K562 (cell line): Measurements from ENCODE around the gene KCNK7. TPM values are rescaled to one million over a fixed set of nuclear protein-coding genes. Genes with fewer than 3 reads are reported as not detected.

Experiments used
- ARID2 ChIP-seq: fragments of 450-650 bp; IDR thresholded peaks from 2 replicates; pipeline ENCODE4 v1.6.1; 2017; ENCODE audit warnings: antibody characterized with exemption, mild to moderate bottlenecking
- BRD9 ChIP-seq: fragments of 450-650 bp; IDR thresholded peaks from 2 replicates; pipeline ENCODE4 v1.6.1; 2018; ENCODE audit warnings: low read depth; ENCODE audit not compliant: partially characterized antibody
- EP400 ChIP-seq: fragments of 450-650 bp; IDR thresholded peaks from 2 replicates; pipeline ENCODE4 v1.6.1; 2017; ENCODE audit warnings: antibody characterized with exemption, mild to moderate bottlenecking, moderate library complexity
- ZBTB17 ChIP-seq: fragments of 450-650 bp; formaldehyde crosslinking; IDR thresholded peaks from 2 replicates; pipeline ENCODE4 v1.4.0; 2020; ENCODE audit warnings: mild to moderate bottlenecking
- ZBTB7A ChIP-seq: IDR thresholded peaks from 2 replicates; pipeline ENCODE4 v1.6.1; 2011; ENCODE audit warnings: low read depth, mild to moderate bottlenecking, low read length, moderate library complexity, borderline replicate concordance; ENCODE audit not compliant: control insufficient read depth
- ZNF764 ChIP-seq: fragments of 250-450 bp; sonication (Bioruptor Pico); IDR thresholded peaks from 2 replicates; pipeline ENCODE4 v1.4.0; 2020; ENCODE audit warnings: low read depth, mild to moderate bottlenecking, moderate library complexity
- polyA plus RNA-seq, 8 experiments: library from polyadenylated mRNA; depleted of rRNA in 4 of 8; stranded (reverse) in 5 of 8; unstranded in 3 of 8; fragments of >200 nt; fragmentation: Nextera tagmentation in 2 of 8; fragmentation: Illumina TruSeq in 1 of 8; extraction: Ambion mirVana in 2 of 8; extraction: Trizol in 1 of 8; gene quantifications; 2 replicates each; pipeline versions ENCODE4 v1.2.1 to v1.2.3, GENCODE V29; 2011 to 2014; ENCODE audit warnings: inconsistent platforms in 1 of 8, missing spikeins in 1 of 8
- total RNA-seq, 7 experiments: library from RNA; depleted of rRNA in 6 of 7; stranded (reverse); fragments of >200 nt in 6 of 7; fragmentation: Illumina TruSeq in 2 of 7; extraction: Trizol in 2 of 7; gene quantifications; 2 replicates each; pipeline versions ENCODE4 v1.2.1 to v1.2.3, GENCODE V29; 2011 to 2021; ENCODE audit warnings: low replicate concordance in 1 of 7
- TF ChIP-seq, protein P1 (sequence below), 2 experiments: fragments of 450-650 bp in 1 of 2; sonication (generic) in 1 of 2; formaldehyde crosslinking in 1 of 2; IDR thresholded peaks in 1 of 2; conservative IDR thresholded peaks in 1 of 2; 2 replicates each; pipeline versions ENCODE4 v1.6.1 to v1.8.1; 2016 to 2023; ENCODE audit warnings: mild to moderate bottlenecking in 2 of 2, moderate library complexity in 2 of 2, inconsistent platforms in 1 of 2, missing genetic modification reagents in 1 of 2
- TF ChIP-seq, protein P2 (sequence below): sonication (generic); formaldehyde crosslinking; IDR thresholded peaks from 2 replicates; pipeline ENCODE4 v1.8.1; 2023; ENCODE audit warnings: mild to moderate bottlenecking, missing genetic modification reagents

Gene KCNK7
- total and polyA plus RNA-seq, 9 of the 15 experiments (the other 6 are each of a cell fraction or from before 2014, with no cell fraction given) = 0.07 to 0.40 TPM; not detected in 7

DNA sequence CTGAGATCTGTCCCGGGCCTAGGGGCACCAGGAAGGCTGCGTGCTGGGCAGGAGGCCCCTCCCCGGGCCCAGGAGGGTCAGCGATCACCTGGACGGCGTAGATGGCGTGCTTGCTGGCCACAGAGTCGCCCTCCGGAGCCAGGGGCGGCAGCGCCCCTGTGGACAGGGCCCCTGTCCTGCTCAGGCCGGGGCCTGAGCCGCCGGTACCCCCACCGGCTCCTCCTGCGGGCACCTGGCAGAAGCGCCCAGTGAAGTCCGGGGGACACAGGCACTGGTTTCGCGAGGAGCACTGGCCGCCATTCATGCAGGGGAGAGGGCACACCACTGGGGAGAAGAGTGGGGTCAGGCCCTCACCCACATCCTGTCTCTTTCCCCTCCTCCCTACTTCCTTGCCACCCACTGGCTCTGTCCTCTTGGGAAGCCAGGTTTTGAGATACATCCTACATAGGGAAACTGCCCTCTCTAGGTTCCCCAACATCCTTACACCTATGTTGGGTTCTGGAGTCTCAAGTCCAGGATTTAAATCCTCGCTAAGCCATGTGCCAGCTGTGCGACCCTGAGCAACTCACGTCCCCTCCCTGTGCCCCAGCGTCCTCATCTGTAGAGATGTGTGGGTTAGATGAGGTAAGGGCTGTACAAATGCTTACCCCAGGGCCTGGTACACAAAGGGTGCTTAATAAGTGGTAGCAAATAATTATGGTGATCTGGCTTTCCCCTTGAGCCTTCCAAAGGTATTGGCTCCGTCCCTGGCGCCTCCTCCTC, 41.4 kb downstream of the KCNK7 start (continued):
- no peak for TF ChIP-seq EP400
- TF ChIP-seq, protein P1, sequence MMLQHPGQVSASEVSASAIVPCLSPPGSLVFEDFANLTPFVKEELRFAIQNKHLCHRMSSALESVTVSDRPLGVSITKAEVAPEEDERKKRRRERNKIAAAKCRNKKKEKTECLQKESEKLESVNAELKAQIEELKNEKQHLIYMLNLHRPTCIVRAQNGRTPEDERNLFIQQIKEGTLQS (IDR thresholded peaks at IDR 0.05) = no peak
- TF ChIP-seq, protein P1 (CRISPR knock-in tag; conservative IDR thresholded peaks at IDR 0.05) = no peak
- no peak for TF ChIP-seq ZBTB7A
- no peak for TF ChIP-seq ZNF764 (CRISPR knock-in tag)
- no peak for TF ChIP-seq ARID2
- TF ChIP-seq, protein P2, sequence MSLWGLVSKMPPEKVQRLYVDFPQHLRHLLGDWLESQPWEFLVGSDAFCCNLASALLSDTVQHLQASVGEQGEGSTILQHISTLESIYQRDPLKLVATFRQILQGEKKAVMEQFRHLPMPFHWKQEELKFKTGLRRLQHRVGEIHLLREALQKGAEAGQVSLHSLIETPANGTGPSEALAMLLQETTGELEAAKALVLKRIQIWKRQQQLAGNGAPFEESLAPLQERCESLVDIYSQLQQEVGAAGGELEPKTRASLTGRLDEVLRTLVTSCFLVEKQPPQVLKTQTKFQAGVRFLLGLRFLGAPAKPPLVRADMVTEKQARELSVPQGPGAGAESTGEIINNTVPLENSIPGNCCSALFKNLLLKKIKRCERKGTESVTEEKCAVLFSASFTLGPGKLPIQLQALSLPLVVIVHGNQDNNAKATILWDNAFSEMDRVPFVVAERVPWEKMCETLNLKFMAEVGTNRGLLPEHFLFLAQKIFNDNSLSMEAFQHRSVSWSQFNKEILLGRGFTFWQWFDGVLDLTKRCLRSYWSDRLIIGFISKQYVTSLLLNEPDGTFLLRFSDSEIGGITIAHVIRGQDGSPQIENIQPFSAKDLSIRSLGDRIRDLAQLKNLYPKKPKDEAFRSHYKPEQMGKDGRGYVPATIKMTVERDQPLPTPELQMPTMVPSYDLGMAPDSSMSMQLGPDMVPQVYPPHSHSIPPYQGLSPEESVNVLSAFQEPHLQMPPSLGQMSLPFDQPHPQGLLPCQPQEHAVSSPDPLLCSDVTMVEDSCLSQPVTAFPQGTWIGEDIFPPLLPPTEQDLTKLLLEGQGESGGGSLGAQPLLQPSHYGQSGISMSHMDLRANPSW (CRISPR knock-in tag) = no peak
- TF ChIP-seq BRD9 = no peak
- TF ChIP-seq ZBTB17 = no peak
